ENCODE data around the gene PPBP.

DNA sequence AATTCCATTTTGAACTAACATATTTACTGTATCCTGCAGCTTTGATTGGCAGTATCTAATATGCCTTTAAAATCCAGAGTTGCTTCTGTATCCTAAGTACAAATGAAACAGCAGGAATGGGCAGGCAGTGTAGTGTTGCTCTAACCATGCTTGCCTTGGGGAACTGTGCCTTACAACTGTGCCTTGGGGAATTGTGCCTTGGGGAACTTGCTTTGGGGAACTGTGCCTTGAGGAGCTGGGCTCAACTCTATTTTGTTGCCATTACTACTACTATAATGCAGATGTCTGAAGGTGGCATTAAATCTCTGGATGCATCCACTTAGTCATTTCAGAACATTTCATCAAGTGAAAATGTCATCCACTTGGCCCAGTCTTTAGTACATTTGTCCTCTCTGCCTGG lies 43.6 kb upstream of the PPBP start:
- TF ChIP-seq, protein P1, sequence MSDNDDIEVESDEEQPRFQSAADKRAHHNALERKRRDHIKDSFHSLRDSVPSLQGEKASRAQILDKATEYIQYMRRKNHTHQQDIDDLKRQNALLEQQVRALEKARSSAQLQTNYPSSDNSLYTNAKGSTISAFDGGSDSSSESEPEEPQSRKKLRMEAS (IDR thresholded peaks at IDR 0.05) = no peak
- no peak for TF ChIP-seq RAD21 (IDR thresholded peaks at IDR 0.05)
- TF ChIP-seq, protein P2, sequence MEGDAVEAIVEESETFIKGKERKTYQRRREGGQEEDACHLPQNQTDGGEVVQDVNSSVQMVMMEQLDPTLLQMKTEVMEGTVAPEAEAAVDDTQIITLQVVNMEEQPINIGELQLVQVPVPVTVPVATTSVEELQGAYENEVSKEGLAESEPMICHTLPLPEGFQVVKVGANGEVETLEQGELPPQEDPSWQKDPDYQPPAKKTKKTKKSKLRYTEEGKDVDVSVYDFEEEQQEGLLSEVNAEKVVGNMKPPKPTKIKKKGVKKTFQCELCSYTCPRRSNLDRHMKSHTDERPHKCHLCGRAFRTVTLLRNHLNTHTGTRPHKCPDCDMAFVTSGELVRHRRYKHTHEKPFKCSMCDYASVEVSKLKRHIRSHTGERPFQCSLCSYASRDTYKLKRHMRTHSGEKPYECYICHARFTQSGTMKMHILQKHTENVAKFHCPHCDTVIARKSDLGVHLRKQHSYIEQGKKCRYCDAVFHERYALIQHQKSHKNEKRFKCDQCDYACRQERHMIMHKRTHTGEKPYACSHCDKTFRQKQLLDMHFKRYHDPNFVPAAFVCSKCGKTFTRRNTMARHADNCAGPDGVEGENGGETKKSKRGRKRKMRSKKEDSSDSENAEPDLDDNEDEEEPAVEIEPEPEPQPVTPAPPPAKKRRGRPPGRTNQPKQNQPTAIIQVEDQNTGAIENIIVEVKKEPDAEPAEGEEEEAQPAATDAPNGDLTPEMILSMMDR (IDR thresholded peaks at IDR 0.05; ENCODE audit: low read depth, low read length, missing input control) = no peak
- TF ChIP-seq, protein P3, sequence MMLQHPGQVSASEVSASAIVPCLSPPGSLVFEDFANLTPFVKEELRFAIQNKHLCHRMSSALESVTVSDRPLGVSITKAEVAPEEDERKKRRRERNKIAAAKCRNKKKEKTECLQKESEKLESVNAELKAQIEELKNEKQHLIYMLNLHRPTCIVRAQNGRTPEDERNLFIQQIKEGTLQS (IDR thresholded peaks at IDR 0.05) = no peak
- TF ChIP-seq, protein P4, sequence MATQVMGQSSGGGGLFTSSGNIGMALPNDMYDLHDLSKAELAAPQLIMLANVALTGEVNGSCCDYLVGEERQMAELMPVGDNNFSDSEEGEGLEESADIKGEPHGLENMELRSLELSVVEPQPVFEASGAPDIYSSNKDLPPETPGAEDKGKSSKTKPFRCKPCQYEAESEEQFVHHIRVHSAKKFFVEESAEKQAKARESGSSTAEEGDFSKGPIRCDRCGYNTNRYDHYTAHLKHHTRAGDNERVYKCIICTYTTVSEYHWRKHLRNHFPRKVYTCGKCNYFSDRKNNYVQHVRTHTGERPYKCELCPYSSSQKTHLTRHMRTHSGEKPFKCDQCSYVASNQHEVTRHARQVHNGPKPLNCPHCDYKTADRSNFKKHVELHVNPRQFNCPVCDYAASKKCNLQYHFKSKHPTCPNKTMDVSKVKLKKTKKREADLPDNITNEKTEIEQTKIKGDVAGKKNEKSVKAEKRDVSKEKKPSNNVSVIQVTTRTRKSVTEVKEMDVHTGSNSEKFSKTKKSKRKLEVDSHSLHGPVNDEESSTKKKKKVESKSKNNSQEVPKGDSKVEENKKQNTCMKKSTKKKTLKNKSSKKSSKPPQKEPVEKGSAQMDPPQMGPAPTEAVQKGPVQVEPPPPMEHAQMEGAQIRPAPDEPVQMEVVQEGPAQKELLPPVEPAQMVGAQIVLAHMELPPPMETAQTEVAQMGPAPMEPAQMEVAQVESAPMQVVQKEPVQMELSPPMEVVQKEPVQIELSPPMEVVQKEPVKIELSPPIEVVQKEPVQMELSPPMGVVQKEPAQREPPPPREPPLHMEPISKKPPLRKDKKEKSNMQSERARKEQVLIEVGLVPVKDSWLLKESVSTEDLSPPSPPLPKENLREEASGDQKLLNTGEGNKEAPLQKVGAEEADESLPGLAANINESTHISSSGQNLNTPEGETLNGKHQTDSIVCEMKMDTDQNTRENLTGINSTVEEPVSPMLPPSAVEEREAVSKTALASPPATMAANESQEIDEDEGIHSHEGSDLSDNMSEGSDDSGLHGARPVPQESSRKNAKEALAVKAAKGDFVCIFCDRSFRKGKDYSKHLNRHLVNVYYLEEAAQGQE (IDR thresholded peaks at IDR 0.05) = no peak
- TF ChIP-seq SP1 (IDR thresholded peaks at IDR 0.05) = no peak
- no peak for TF ChIP-seq YY1 (IDR thresholded peaks at IDR 0.05)
- no peak for TF ChIP-seq NR2F2 (IDR thresholded peaks at IDR 0.05)
